ENCODE results near the gene RERE.

RERE gene

GRCh38 chr1:8396786-8397406 lies 420.5 kb downstream of the RERE start:
- peaks cover 32% of the 10 kb centered on the region for H3K4me1 ChIP-seq (ENCODE audit: insufficient read depth, low read length)
- H2AFZ ChIP-seq (ENCODE audit: low read depth, low read length), result no peak overlapping the region
- no peaks in the 10 kb centered on the region for H3K27me3 ChIP-seq (ENCODE audit: insufficient read depth, low read length)
- no peak overlapping the region for H3K4me3 ChIP-seq (ENCODE audit: low read length)
- no peaks in the 10 kb centered on the region for H3K9me3 ChIP-seq (ENCODE audit: low read length)
- peaks cover 17% of the 10 kb centered on the region for H3K36me3 ChIP-seq (ENCODE audit: insufficient read depth, low read length)

GRCh38 chr1:8396083-8396785 lies 421.2 kb downstream of the RERE start:
- H3K4me1 ChIP-seq (ENCODE audit: insufficient read depth, low read length), result peaks cover 32% of the 10 kb centered on the region
- H3K4me3 ChIP-seq (ENCODE audit: low read length), result no peak overlapping the region
- no peaks in the 10 kb centered on the region for H3K9me3 ChIP-seq (ENCODE audit: low read length)

DNA sequence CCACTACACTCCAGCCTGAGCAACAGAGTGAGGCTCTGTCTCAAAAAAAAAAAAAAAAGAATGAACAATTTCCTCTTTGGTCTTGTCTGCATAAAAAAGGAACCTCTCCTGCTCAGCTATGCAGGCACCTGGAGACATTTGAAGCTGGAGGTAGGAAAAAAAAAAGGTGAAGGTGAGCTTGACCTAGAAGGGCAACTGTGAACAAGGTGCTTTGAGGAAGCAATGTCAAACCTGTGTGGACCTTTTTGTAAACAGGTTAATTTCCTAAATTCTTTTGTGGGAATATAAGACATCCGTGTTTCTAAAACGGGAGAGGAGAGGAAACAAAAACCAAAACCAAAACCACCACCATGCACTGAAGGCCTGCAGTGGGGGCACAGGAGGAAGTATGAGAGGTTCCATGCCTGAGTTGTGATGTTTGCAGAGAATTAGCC lies 422.0 kb downstream of the RERE start:
- H3K4me1 ChIP-seq (ENCODE audit: insufficient read depth, low read length), result peaks cover 32% of the 10 kb centered on the region
- H3K9me3 ChIP-seq (ENCODE audit: low read length), result no peaks in the 10 kb centered on the region
- H2AFZ ChIP-seq (ENCODE audit: low read depth, low read length), result no peak overlapping the region
- no peaks in the 10 kb centered on the region for H3K27me3 ChIP-seq (ENCODE audit: insufficient read depth, low read length)
- peaks cover 10% of the 10 kb centered on the region for H3K36me3 ChIP-seq (ENCODE audit: insufficient read depth, low read length)
- no peak overlapping the region for H3K4me3 ChIP-seq (ENCODE audit: low read length)

More at GRCh38 chr1:8396083-8396785, 421.2 kb downstream of the RERE start:
- Histone ChIP-seq H2AFZ (ENCODE audit: low read depth, low read length) (no peak overlapping the region), H3K36me3 (ENCODE audit: insufficient read depth, low read length) (peaks cover 12% of the 10 kb centered on the region), H3K27me3 (ENCODE audit: insufficient read depth, low read length) (no peaks in the 10 kb centered on the region)

DNA sequence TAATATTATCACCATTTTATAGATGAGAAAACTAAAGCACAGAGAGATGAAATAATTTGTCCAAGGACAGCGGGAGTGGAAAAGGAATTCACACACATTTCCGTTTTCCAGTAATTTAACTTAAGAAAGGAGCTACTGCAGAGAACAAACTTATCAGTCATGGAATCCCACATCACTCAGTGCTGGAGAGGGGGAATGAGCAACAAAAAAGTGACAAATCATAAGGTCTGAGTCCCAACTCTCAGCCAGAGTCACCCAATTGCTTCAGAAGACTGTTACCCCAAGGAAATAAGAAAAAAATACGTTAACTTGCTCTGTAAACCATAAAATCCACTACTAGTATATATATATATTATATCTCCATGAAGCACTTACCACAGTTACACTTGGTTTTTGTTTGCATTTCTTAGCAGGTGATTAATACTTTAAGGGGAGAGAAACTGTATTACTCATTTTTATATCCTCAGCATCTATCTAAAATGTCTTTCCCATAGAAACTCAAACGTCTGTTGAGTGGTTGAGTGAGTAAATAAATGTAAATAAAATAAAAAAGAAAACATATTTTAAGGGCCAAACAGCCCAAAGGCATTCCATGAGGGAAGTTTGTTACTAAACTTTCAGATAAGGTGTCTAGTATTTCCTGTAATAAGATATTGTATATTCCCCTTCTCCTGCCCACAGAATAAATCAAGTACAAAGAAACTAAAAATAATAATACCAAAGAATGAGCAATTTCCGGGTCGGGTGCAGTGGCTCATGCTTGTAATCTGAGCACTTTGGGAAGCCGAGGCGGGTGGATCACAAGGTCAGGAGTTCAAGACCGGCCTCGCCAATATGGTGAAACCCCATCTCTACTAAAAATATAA lies 422.8 kb downstream of the RERE start:
- no peak overlapping the region for H2AFZ ChIP-seq (ENCODE audit: low read depth, low read length)
- H3K9me3 ChIP-seq (ENCODE audit: low read length), result no peaks in the 10 kb centered on the region
- peaks cover 15% of the 10 kb centered on the region for H3K36me3 ChIP-seq (ENCODE audit: insufficient read depth, low read length)
- peaks cover 32% of the 10 kb centered on the region for H3K4me1 ChIP-seq (ENCODE audit: insufficient read depth, low read length)
- no peak overlapping the region for H3K4me3 ChIP-seq (ENCODE audit: low read length)
- no peaks in the 10 kb centered on the region for H3K27me3 ChIP-seq (ENCODE audit: insufficient read depth, low read length)

GRCh38 chr1:8392522-8392921 lies 424.9 kb downstream of the RERE start:
- no peak overlapping the region for H2AFZ ChIP-seq (ENCODE audit: low read depth, low read length)
- H3K36me3 ChIP-seq (ENCODE audit: insufficient read depth, low read length), result peaks cover 24% of the 10 kb centered on the region
- H3K27me3 ChIP-seq (ENCODE audit: insufficient read depth, low read length), result no peaks in the 10 kb centered on the region
- H3K9me3 ChIP-seq (ENCODE audit: low read length), result no peaks in the 10 kb centered on the region
- no peak overlapping the region for H3K4me3 ChIP-seq (ENCODE audit: low read length)
- peaks cover 23% of the 10 kb centered on the region for H3K4me1 ChIP-seq (ENCODE audit: insufficient read depth, low read length)

DNA sequence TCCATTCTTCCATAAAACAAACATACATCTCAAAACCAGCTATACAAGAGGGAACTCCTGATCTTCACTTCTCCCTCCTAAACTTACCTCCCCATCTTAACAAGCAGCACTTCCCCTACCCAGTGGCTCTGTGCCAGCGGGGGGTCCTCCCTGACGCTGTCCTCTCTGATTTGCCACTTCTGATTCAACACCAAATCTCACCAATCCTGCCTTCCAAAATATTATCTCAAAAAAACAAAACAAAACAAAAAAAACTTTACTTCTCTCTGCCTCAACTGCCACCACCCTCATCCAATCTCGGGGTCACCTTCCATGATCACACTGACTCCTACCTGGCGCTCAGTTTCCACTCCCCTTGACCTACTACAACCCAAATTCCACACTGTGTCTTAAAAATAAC lies 426.7 kb downstream of the RERE start:
- Histone ChIP-seq H3K36me3 (ENCODE audit: insufficient read depth, low read length) (peaks cover 24% of the 10 kb centered on the region), H2AFZ (ENCODE audit: low read depth, low read length) (no peak overlapping the region), H3K4me1 (ENCODE audit: insufficient read depth, low read length) (peaks cover 5% of the 10 kb centered on the region), H3K27me3 (ENCODE audit: insufficient read depth, low read length) (no peaks in the 10 kb centered on the region), H3K4me3 (ENCODE audit: low read length) (no peak overlapping the region), H3K9me3 (ENCODE audit: low read length) (no peaks in the 10 kb centered on the region)

DNA sequence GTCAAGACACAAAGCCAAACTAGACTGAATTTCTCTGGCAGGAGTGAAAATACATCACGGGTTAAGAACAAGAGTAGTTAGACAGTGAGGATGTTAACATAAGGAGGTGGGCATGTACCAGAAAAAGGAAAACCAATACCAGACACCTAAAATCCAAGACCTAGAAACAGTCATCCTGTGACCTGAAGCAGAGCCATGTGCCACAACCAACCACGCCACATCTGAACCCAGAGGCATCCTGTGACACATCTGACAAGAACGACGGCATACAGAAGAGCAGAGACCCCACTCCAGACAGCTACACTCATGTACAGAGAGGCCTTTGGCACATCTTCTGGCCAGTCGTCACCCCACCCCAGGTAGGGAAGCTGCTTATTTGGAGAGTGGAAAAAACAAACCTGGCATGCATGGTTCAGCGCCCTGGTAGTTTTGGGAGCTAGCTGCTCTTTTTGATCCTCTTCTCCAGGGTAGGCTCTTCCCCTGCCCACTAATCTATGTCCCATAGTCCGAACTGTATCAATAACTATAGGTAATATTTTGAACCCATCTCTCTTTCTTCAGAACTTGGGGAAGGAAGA lies 427.4 kb downstream of the RERE start:
- Histone ChIP-seq H3K4me3 (ENCODE audit: low read length) (no peak overlapping the region), H3K27me3 (ENCODE audit: insufficient read depth, low read length) (no peaks in the 10 kb centered on the region), H3K9me3 (ENCODE audit: low read length) (no peaks in the 10 kb centered on the region), H2AFZ (ENCODE audit: low read depth, low read length) (no peak overlapping the region), H3K4me1 (ENCODE audit: insufficient read depth, low read length) (no peaks in the 10 kb centered on the region), H3K36me3 (ENCODE audit: insufficient read depth, low read length) (peaks cover 24% of the 10 kb centered on the region)

- H3K9me3 ChIP-seq (ENCODE audit: low read length), result no peaks in the 10 kb centered on the region
- no peak overlapping the region for H2AFZ ChIP-seq (ENCODE audit: low read depth, low read length)
- H3K4me3 ChIP-seq (ENCODE audit: low read length), result no peak overlapping the region
- no peaks in the 10 kb centered on the region for H3K4me1 ChIP-seq (ENCODE audit: insufficient read depth, low read length)
- H3K36me3 ChIP-seq (ENCODE audit: insufficient read depth, low read length), result peaks cover 28% of the 10 kb centered on the region
- H3K27me3 ChIP-seq (ENCODE audit: insufficient read depth, low read length), result no peaks in the 10 kb centered on the region
Measured at GRCh38 chr1:8388732-8389562, 428.5 kb downstream of the RERE start.

GRCh38 chr1:8386247-8386646 lies 431.2 kb downstream of the RERE start:
- Histone ChIP-seq H3K4me1 (ENCODE audit: insufficient read depth, low read length) (peaks cover 16% of the 10 kb centered on the region), H3K4me3 (ENCODE audit: low read length) (no peak overlapping the region), H3K36me3 (ENCODE audit: insufficient read depth, low read length) (peaks cover 25% of the 10 kb centered on the region), H3K27me3 (ENCODE audit: insufficient read depth, low read length) (no peaks in the 10 kb centered on the region), H2AFZ (ENCODE audit: low read depth, low read length) (no peak overlapping the region), H3K9me3 (ENCODE audit: low read length) (no peaks in the 10 kb centered on the region)

DNA sequence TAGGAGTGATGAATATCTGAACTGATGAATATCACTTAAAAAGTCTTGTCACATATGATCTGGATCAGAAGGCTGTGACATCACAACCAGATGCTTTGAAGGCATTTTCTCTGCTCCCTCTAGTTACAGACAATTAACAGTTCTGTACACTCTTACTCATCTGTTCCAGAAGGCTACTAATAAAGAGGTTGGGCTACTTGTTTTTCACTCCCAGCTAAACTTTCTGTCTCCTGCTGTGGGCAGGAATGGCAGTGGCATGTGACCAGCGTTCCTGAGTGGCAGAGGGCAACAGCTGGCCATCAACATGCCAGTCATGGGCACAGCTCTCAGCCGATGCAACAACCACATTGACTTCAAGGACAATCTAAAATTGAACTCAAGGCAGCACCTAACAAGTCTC lies 432.9 kb downstream of the RERE start:
- Histone ChIP-seq H3K36me3 (ENCODE audit: insufficient read depth, low read length) (peaks cover 24% of the 10 kb centered on the region), H3K4me1 (ENCODE audit: insufficient read depth, low read length) (peaks cover 16% of the 10 kb centered on the region), H3K9me3 (ENCODE audit: low read length) (no peaks in the 10 kb centered on the region), H3K27me3 (ENCODE audit: insufficient read depth, low read length) (no peaks in the 10 kb centered on the region), H3K4me3 (ENCODE audit: low read length) (no peak overlapping the region), H2AFZ (ENCODE audit: low read depth, low read length) (no peak overlapping the region)

GRCh38 chr1:8384088-8384487 lies 433.4 kb downstream of the RERE start:
- no peak overlapping the region for H2AFZ ChIP-seq (ENCODE audit: low read depth, low read length)
- peaks cover 16% of the 10 kb centered on the region for H3K4me1 ChIP-seq (ENCODE audit: insufficient read depth, low read length)
- H3K27me3 ChIP-seq (ENCODE audit: insufficient read depth, low read length), result no peaks in the 10 kb centered on the region
- H3K9me3 ChIP-seq (ENCODE audit: low read length), result no peaks in the 10 kb centered on the region
- peaks cover 19% of the 10 kb centered on the region for H3K36me3 ChIP-seq (ENCODE audit: insufficient read depth, low read length)
- no peak overlapping the region for H3K4me3 ChIP-seq (ENCODE audit: low read length)

Measured in neuron (in vitro differentiated cells).